ENCODE data around the gene PTPRN2. TPM values are rescaled to one million over a fixed set of nuclear protein-coding genes. Genes with fewer than 3 reads are reported as not detected.
A peak's percentile ranks its signal among the peaks of the same experiment; 100 is the strongest.

PTPRN2 gene
- total and polyA plus RNA-seq, 9 of the 15 experiments (the other 6 are each of a cell fraction or from before 2014, with no cell fraction given) = not detected

- TF ChIP-seq, protein P1, sequence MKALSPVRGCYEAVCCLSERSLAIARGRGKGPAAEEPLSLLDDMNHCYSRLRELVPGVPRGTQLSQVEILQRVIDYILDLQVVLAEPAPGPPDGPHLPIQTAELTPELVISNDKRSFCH (CRISPR knock-in tag; IDR thresholded peaks at IDR 0.05) = no peak
- TF ChIP-seq, protein P1 (tag; IDR thresholded peaks at IDR 0.05) = no peak
- TF ChIP-seq NR2C2 (CRISPR knock-in tag; IDR thresholded peaks at IDR 0.05) (no peak), NR2C2 (tag; IDR thresholded peaks at IDR 0.05) (no peak), TEAD1 (CRISPR knock-in tag; IDR thresholded peaks at IDR 0.05) (no peak)
These were observed 918.5 kb downstream of the PTPRN2 start (continued) for GRCh38 chr7:157668884-157669767.

DNA sequence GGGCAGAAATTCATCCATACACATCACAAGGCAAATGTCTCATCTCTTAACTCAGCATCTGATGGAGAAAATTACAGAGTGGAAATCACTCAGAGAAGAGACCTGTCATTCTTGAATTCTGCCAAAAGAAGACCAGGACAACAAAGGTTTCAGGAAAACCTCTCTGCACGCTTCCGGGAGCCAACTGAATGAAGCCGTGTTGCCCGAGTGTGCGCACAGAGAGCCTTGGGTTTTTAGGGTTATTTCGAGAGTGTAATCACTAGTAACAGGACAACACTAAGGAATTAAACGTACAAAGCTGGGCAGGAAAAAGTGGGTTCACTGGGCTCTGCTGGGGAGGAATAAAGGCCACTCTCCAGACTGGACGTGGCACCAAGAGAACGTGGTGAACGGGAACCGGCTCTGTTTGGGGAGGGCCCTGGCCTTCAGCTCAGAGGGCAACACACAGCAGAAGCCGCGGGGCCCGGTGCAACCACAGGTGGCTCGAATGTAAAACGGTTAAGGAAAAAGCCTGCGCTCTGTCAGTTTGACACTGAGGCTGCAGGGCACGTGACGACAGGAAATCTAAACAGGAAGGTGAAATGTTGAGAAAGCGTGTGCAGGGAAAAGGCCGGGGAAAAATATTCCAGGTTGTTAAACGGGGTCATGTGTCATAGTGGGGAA is 919.3 kb downstream of the PTPRN2 start:
- no peaks in the 10 kb centered on the region for H3K9me1 ChIP-seq (ENCODE audit: control insufficient read depth, insufficient read depth, low read length)
- no peak for ATAC-seq
- peaks cover 11% of the 10 kb centered on the region; the same call in 1 of the 2 replicates for H4K20me1 ChIP-seq (replicated peaks; ENCODE audit: control insufficient read depth, insufficient read depth, low read length)
- no peaks in the 10 kb centered on the region for H3K9me3 ChIP-seq (replicated peaks; ENCODE audit: control insufficient read depth, insufficient read depth, low read depth, low read length)
- no TSS peak for BruUV-seq (replicated peaks)
- no peak overlapping the region for H3K4me3 ChIP-seq
- H3K27me3 ChIP-seq (ENCODE audit: control insufficient read depth in 2 of 2, insufficient read depth in 2 of 2, low read length in 2 of 2) = peaks cover 64 to 90% of the 10 kb centered on the region in 2 experiments
- under 1% methylated on average over 22 of the region's 22 CpGs for WGBS (ENCODE audit: insufficient coverage, low coverage, missing lambda C conversion rate)
- in situ Hi-C loops (cut with MboI) = no loop called here
- peaks cover 0 to 9% of the 10 kb centered on the region in 2 experiments; a peak in 1 of 5 replicates for H3K4me1 ChIP-seq (replicated peaks in 1 of 2; ENCODE audit: control insufficient read depth in 2 of 2, insufficient read depth in 2 of 2, low read length in 2 of 2)
- no peaks in the 10 kb centered on the region for H3K79me2 ChIP-seq (ENCODE audit: control insufficient read depth, insufficient read depth, low read length)
- no peak overlapping the region for H3K4me2 ChIP-seq (ENCODE audit: insufficient read depth, low read length)
- ChIA-PET POLR2A (no interaction called here), CTCF (ENCODE audit: low intra/inter-chr PET ratio) (no interaction called here)
- H3K9ac ChIP-seq (ENCODE audit: insufficient read depth in 1 of 2, low read depth in 2 of 2, low read length in 2 of 2) = no peak overlapping the region
- H3K36me3 ChIP-seq (ENCODE audit: control insufficient read depth, insufficient read depth, low read length) = no peaks in the 10 kb centered on the region
- TF ChIP-seq FOXA3 (CRISPR knock-in tag; conservative IDR thresholded peaks at IDR 0.05 in 1 of 2, IDR thresholded peaks at IDR 0.05 in 1 of 2) = no peak
- no peak for TF ChIP-seq ZNF785 (CRISPR knock-in tag; IDR thresholded peaks at IDR 0.05)
- TF ChIP-seq, protein P2, sequence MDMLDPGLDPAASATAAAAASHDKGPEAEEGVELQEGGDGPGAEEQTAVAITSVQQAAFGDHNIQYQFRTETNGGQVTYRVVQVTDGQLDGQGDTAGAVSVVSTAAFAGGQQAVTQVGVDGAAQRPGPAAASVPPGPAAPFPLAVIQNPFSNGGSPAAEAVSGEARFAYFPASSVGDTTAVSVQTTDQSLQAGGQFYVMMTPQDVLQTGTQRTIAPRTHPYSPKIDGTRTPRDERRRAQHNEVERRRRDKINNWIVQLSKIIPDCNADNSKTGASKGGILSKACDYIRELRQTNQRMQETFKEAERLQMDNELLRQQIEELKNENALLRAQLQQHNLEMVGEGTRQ (CRISPR knock-in tag; IDR thresholded peaks at IDR 0.05) = peak; percentile 27; the same call in 1 of the 2 replicates
- no peak for TF ChIP-seq NR1H2 (CRISPR knock-in tag; IDR thresholded peaks at IDR 0.05)
- H3K27ac ChIP-seq (ENCODE audit: extremely low read depth, low read depth, low read length) = no peak overlapping the region
- intact Hi-C loops (cut with micrococcal nuclease) = no loop called here
- no peak for DNase-seq (ENCODE audit: extremely low read depth in 1 of 4, low spot score in 3 of 4)
- FAIRE-seq = no peak
- no peak overlapping the region for H2AFZ ChIP-seq (ENCODE audit: low read depth, low read length)
